Measurements from ENCODE around the gene SLC9C1. TPM values are rescaled to one million over a fixed set of nuclear protein-coding genes. Genes with fewer than 3 reads are reported as not detected.

Gene SLC9C1
- total RNA-seq, 1 experiment from 2014 or later = 0.79 TPM

- H2AFZ ChIP-seq (ENCODE audit: low read depth, low read length, poor library complexity, severe bottlenecking) = no peak overlapping the region
- no peaks in the 10 kb centered on the region for H4K20me1 ChIP-seq (ENCODE audit: insufficient read depth)
- ChIA-PET CTCF (interaction anchor here (1.5 kb wide), 1 partner anchor 13 kb away, joined by 8 read pairs; the partner anchor contains the start of gene SLC9C1), RAD21 (ENCODE audit: low non-redundant PET in 1 of 2, low total read pairs in 2 of 2, uncharacterized antibody in 2 of 2, unreplicated experiment in 2 of 2) (no interaction called here), POLR2A (no interaction called here)
- no peaks in the 10 kb centered on the region for H3K9me2 ChIP-seq (ENCODE audit: insufficient read depth)
- H3K79me2 ChIP-seq (ENCODE audit: insufficient read depth, low read length) = no peaks in the 10 kb centered on the region
- intact Hi-C loops (cut with micrococcal nuclease) = no loop called here
- no peaks in the 10 kb centered on the region for H3K4me1 ChIP-seq (ENCODE audit: control insufficient read depth in 1 of 2, insufficient read depth in 2 of 2, low read length in 2 of 2)
- no peak overlapping the region for H3K4me3 ChIP-seq (replicated peaks in 1 of 2; ENCODE audit: low read depth in 1 of 2, low read length in 2 of 2)
- H3K4me2 ChIP-seq (ENCODE audit: low read length) = no peak overlapping the region
- BruUV-seq (replicated peaks) = no TSS peak
- no peaks in the 10 kb centered on the region for H3K36me3 ChIP-seq (ENCODE audit: control insufficient read depth in 1 of 2, insufficient read depth in 2 of 2, low read length in 2 of 2)
- no peak for ATAC-seq
- H3K9me3 ChIP-seq (ENCODE audit: control insufficient read depth in 1 of 2, insufficient read depth in 1 of 2, low read depth in 1 of 2, low read length in 2 of 2) = no peaks in the 10 kb centered on the region
- DNase-seq (ENCODE audit: low read depth, low spot score) = no peak
- no peak overlapping the region for H3K9ac ChIP-seq (ENCODE audit: low read length)
- H3K27ac ChIP-seq (ENCODE audit: low read depth, low read length) = no peak overlapping the region
- TF ChIP-seq, protein P1, sequence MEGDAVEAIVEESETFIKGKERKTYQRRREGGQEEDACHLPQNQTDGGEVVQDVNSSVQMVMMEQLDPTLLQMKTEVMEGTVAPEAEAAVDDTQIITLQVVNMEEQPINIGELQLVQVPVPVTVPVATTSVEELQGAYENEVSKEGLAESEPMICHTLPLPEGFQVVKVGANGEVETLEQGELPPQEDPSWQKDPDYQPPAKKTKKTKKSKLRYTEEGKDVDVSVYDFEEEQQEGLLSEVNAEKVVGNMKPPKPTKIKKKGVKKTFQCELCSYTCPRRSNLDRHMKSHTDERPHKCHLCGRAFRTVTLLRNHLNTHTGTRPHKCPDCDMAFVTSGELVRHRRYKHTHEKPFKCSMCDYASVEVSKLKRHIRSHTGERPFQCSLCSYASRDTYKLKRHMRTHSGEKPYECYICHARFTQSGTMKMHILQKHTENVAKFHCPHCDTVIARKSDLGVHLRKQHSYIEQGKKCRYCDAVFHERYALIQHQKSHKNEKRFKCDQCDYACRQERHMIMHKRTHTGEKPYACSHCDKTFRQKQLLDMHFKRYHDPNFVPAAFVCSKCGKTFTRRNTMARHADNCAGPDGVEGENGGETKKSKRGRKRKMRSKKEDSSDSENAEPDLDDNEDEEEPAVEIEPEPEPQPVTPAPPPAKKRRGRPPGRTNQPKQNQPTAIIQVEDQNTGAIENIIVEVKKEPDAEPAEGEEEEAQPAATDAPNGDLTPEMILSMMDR (IDR thresholded peaks at IDR 0.05 in 2 of 3, conservative IDR thresholded peaks at IDR 0.05 in 1 of 3; ENCODE audit: borderline replicate concordance in 1 of 3, insufficient read depth in 1 of 3, low read depth in 2 of 3, low read length in 2 of 3) = no peak
- TF ChIP-seq ZFX (IDR thresholded peaks at IDR 0.05) (no peak), EGR1 (IDR thresholded peaks at IDR 0.05; ENCODE audit: low read depth) (no peak), ZNF274 (IDR thresholded peaks at IDR 0.05; ENCODE audit: low read depth, low read length) (no peak), POLR2A (IDR thresholded peaks at IDR 0.05; ENCODE audit: borderline replicate concordance, extremely low read depth, insufficient read depth, insufficient read length) (no peak), SP1 (IDR thresholded peaks at IDR 0.05; ENCODE audit: low read depth) (no peak), EZH2 (IDR thresholded peaks at IDR 0.05) (no peak), REST (IDR thresholded peaks at IDR 0.05; ENCODE audit: low read depth) (no peak), FOSL1 (IDR thresholded peaks at IDR 0.05; ENCODE audit: low read depth) (no peak), JUND (IDR thresholded peaks at IDR 0.05) (no peak), EZH2phosphoT487 (IDR thresholded peaks at IDR 0.05; ENCODE audit: borderline replicate concordance) (no peak), CBX3 (IDR thresholded peaks at IDR 0.05; ENCODE audit: low read depth) (no peak), ELF1 (IDR thresholded peaks at IDR 0.05; ENCODE audit: borderline replicate concordance, low read depth) (no peak)
- TF ChIP-seq, protein P2, sequence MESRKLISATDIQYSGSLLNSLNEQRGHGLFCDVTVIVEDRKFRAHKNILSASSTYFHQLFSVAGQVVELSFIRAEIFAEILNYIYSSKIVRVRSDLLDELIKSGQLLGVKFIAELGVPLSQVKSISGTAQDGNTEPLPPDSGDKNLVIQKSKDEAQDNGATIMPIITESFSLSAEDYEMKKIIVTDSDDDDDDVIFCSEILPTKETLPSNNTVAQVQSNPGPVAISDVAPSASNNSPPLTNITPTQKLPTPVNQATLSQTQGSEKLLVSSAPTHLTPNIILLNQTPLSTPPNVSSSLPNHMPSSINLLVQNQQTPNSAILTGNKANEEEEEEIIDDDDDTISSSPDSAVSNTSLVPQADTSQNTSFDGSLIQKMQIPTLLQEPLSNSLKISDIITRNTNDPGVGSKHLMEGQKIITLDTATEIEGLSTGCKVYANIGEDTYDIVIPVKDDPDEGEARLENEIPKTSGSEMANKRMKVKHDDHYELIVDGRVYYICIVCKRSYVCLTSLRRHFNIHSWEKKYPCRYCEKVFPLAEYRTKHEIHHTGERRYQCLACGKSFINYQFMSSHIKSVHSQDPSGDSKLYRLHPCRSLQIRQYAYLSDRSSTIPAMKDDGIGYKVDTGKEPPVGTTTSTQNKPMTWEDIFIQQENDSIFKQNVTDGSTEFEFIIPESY (IDR thresholded peaks at IDR 0.05; ENCODE audit: extremely low read depth, insufficient replicate concordance, low read length) = no peak
- TF ChIP-seq, protein P3, sequence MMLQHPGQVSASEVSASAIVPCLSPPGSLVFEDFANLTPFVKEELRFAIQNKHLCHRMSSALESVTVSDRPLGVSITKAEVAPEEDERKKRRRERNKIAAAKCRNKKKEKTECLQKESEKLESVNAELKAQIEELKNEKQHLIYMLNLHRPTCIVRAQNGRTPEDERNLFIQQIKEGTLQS (IDR thresholded peaks at IDR 0.05) = no peak
- H3K27me3 ChIP-seq (ENCODE audit: insufficient read depth, low read length) = no peaks in the 10 kb centered on the region
These were observed 13.8 kb downstream of the SLC9C1 start for GRCh38 chr3:112280266-112280665.

Measured in HCT116 (cell line).